GM21526 (cell line): ENCODE data around the gene PSMD13.

Experiments used
- ATAC-seq: cut with Tn5 transposase; IDR thresholded peaks from one replicate; pipeline ENCODE4 v1.9.1; 2021; ENCODE audit warnings: moderate library complexity; ENCODE audit not compliant: unreplicated experiment, low FRiP score

Gene PSMD13

DNA sequence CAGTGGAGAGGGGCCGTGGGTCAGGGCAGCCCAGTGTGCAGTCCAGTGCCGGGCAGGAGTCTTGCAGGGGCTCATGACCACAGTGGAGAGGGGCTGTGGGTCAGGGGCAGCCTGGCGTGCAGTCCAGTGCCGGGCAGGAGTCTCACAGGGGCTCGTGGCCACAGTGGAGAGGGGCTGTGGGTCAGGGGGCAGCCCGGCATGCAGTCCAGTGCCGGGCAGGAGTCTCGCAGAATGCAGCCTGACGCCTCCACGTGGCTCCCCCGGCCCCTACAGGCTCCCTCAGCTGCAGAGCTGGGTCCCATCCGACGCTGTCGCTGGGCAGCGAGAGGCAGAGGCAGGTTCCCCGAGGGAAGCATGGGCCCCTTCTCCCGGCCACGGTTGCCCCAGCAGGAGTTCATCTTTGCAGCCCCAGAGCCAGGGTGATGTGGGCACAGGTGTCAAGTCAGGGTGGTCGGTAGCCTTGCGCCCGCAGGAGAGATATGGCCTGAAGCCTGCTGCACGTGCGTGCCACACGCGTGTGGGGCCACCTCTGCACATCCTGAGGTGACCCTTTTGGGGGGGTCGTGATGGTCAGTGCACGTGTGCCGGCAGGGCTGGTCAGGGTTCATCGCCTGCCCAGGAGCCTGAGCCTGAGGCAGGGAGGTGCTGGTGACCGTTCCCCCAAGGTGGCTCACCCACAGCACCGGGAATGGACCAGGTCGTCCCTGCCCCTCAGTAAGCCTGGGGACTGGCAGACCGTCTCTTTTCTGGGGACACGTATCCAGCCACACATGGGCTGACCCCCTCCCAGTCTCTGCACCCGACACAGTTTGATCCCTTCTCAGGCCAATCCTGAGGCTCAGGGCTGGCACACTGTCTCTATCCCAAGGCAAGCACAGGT is 59.6 kb downstream of the PSMD13 start:
- ATAC-seq, result no peak

GRCh38 chr11:297051-297585 is 60.3 kb downstream of the PSMD13 start:
- no peak for ATAC-seq

- no peak for ATAC-seq
Observed at GRCh38 chr11:297586-298405, 61.0 kb downstream of the PSMD13 start.

DNA sequence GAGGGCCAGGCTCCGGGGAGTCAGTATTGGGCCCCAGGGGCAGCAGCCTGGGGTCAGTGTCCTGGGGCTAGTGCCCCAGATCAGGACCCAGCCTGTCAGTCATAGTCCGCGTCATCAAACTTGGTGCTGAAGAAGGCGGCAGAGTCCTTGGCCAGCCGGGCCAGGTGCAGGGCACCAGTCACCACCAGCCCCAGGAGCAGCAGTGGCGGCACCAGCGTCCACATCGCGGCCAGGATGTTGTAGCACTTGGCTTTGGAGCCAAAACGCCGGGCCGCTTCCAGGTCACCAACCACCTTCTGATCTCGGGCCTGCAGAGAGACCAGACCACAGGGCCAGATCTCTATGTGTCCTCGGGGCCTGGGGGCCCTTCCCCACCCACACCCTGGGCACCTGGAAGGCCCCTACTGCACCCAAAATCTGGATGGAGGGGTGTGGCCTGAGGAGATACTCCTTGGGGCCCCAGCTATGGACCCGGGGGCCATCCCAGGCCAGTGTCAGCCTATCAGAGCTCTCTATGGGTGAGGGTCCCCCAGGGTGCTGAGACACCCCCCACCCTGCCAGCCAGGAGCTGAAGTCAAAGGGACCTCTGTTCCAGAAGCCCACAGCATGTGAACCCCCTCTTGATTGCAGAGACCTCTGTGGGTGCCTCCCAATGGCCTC is 61.8 kb downstream of the PSMD13 start:
- no peak for ATAC-seq

DNA sequence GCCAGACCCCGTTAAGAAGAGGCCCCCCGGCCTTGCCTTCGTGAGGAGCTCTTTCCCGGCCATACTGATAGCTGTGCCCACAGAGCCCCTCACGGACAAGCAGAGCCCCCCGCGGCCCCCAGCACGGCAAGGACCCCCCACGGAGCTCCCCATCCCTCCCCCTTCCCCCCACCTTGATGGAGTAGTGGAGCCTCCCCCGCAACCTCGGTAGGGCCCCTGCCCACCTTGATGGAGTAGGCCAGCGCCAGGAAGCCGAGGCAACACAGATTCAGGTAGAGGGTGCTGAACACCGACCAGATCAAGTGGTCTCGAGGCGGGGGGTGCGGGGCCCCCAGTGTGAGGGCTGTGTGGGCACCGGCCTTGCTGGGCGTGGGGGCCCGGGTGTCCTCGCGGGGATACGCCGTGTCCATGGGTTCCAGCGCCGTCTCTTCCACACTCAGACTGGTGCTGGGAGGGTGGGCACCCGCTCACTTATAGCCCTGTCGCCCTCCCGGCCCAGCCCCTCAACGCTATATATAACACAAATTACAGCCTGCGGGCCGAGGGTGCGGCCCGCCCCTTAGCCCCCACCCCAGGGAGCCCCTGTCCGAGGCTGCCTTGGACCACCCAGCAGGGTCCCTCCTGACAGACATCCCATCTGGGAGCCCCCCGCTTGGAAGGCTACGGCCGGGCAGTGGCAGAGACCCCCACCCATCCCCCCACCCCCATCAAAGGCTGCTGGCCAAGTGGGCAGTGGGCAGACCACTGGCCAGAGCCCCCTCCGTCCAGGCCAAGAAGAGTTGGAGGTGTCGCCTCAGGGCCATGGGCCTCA is 62.5 kb downstream of the PSMD13 start, which contains the start of gene IFITM5:
Gene IFITM5, minus strand, starts transcription at position 446 of the 811 bp plus-strand sequence. Its CDS starts 36 bp downstream, at position 410.
- no peak for ATAC-seq

DNA sequence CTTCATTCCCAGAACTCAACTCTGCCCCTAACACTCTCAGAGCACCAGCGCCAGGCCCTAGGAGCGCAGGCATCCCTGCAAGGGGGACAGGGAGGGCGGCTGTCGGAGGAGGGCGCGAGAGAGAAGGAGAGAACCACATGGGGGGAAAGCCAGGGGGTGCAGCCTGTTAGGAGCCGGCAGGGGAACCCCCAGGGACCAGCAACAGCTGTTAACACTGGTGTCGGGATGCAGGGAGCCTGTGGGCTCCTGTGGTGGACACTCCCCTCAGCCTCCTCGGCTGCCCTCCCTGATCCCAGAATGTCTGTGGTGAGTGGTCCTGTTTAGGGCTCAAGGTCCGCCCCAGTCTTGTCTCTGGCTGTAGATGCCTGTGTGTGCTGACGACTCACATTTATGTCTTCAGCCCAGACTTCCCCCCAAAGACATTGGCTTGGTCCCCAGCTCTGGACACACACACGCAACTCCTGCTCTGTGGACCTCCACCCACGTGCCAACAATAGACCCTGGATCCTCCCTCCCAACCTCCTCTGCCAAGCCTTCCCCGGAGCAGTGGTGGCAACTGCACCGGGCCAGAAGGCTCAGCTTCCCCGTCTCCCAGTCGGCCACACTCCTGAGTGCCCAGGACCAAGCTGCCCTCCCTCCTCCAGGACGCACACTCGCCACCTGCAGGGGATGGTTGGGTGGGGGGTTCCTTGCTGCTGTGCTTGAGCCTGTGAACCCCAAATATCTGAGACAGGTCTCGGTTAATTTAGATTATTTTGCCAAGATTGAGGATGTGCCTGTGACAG is 63.4 kb downstream of the PSMD13 start:
- ATAC-seq, result no peak
